ENCODE results near the gene SLC19A2. TPM values are rescaled to one million over a fixed set of nuclear protein-coding genes. Genes with fewer than 3 reads are reported as not detected.
"Not testable (repeated sequence)": the region's sequence is repeated elsewhere in the genome, so short reads cannot be mapped to it uniquely, and the experiment has no call there.

The SLC19A2 gene
- 7.1 and 8.0 TPM in 2 replicates for total RNA-seq

GRCh38 chr1:169485431-169486280 lies at the start of gene SLC19A2:
SLC19A2 (minus strand) TSS chr1:169485944; CDS start chr1:169485766, 178 bp downstream.
- intact Hi-C loops (cut with micrococcal nuclease): loop anchor here (1.0 to 5.0 kb wide), 18 partner anchors 23 to 1548 kb away; partner anchors contain the start of genes ATP1B1, CCDC181, DCAF6 and KIFAP3

GRCh38 chr1:169534653-169535052 lies 48.9 kb upstream of the SLC19A2 start:
- intact Hi-C loops (cut with micrococcal nuclease): no loop called here

GRCh38 chr1:169533528-169534190 lies 47.9 kb upstream of the SLC19A2 start:
- intact Hi-C loops (cut with micrococcal nuclease): not testable (repeated sequence)

GRCh38 chr1:169530448-169530847 lies 44.7 kb upstream of the SLC19A2 start:
- intact Hi-C loops (cut with micrococcal nuclease): no loop called here

- intact Hi-C loops (cut with micrococcal nuclease): no loop called here
Observed at GRCh38 chr1:169529068-169529642, 43.4 kb upstream of the SLC19A2 start.

- intact Hi-C loops (cut with micrococcal nuclease): no loop called here
Observed at GRCh38 chr1:169528215-169529067, 42.7 kb upstream of the SLC19A2 start.

GRCh38 chr1:169527451-169528214 lies 41.9 kb upstream of the SLC19A2 start:
- intact Hi-C loops (cut with micrococcal nuclease): no loop called here

GRCh38 chr1:169527001-169527400 lies 41.3 kb upstream of the SLC19A2 start:
- intact Hi-C loops (cut with micrococcal nuclease): no loop called here

- intact Hi-C loops (cut with micrococcal nuclease): no loop called here
Observed at GRCh38 chr1:169526120-169526832, 40.5 kb upstream of the SLC19A2 start.

GRCh38 chr1:169525391-169525790 lies 39.6 kb upstream of the SLC19A2 start:
- intact Hi-C loops (cut with micrococcal nuclease): no loop called here

GRCh38 chr1:169523904-169524303 lies 38.2 kb upstream of the SLC19A2 start:
- intact Hi-C loops (cut with micrococcal nuclease): no loop called here

GRCh38 chr1:169521226-169521625 lies 35.5 kb upstream of the SLC19A2 start:
- intact Hi-C loops (cut with micrococcal nuclease): no loop called here

- intact Hi-C loops (cut with micrococcal nuclease): no loop called here
Observed at GRCh38 chr1:169517558-169518186, 31.9 kb upstream of the SLC19A2 start.

- intact Hi-C loops (cut with micrococcal nuclease): no loop called here
Observed at GRCh38 chr1:169515641-169516040, 29.9 kb upstream of the SLC19A2 start.

GRCh38 chr1:169514566-169515270 lies 29.0 kb upstream of the SLC19A2 start:
- intact Hi-C loops (cut with micrococcal nuclease): no loop called here

GRCh38 chr1:169513208-169513607 lies 27.5 kb upstream of the SLC19A2 start:
- intact Hi-C loops (cut with micrococcal nuclease): no loop called here

- intact Hi-C loops (cut with micrococcal nuclease): no loop called here
Observed at GRCh38 chr1:169511316-169512005, 25.7 kb upstream of the SLC19A2 start.

GRCh38 chr1:169510060-169510459 lies 24.3 kb upstream of the SLC19A2 start:
- intact Hi-C loops (cut with micrococcal nuclease): no loop called here

Measured in T-helper 1 cell treated with Interleukin-12 subunit alpha and Interleukin-12 subunit beta and Interleukin-4 antibody, amounts not matched to agents 30 ng/mL and 1 ng/mL, for 36 hours (primary cell).